Testis (tissue), 3 donors: ENCODE measurements around the gene MEG3. TPM values are rescaled to one million over a fixed set of nuclear protein-coding genes. Genes with fewer than 3 reads are reported as not detected.

Source experiments
- microRNA counts, 2 donors: library from miRNA; unstranded; fragments of <30 nt; microRNA quantifications; one replicate each; lab custom pipeline; 2016
- microRNA-seq, 2 donors: library from miRNA; unstranded; fragments of <30 nt; microRNA quantifications; one replicate each; pipeline ENCODE4, GENCODE V29; 2016; ENCODE audit warnings: borderline number of aligned reads in 2 of 2, borderline replicate concordance in 1 of 2
- polyA plus RNA-seq: library from polyadenylated mRNA; stranded (reverse); fragments of 350-450 nt; fragmentation: Illumina TruSeq; extraction: RNeasy Lipid Tissue Mini Kit (QIAGEN cat#74804); gene quantifications from one replicate; pipeline ENCODE4 v1.2.3, GENCODE V29; 2014; ENCODE audit warnings: low read depth, low replicate concordance; ENCODE audit not compliant: insufficient read depth
- small RNA-seq, 2 donors: library from RNA; depleted of rRNA; stranded (forward); fragments of <200 nt; gene quantifications; one replicate each; pipeline ENCODE3, GENCODE V24; 2016
- total RNA-seq, 2 donors: library from RNA; depleted of rRNA; stranded (reverse); fragments of >200 nt; gene quantifications; one replicate each; pipeline ENCODE4 v1.2.3, GENCODE V29; 2016

Gene MEG3
- total and polyA plus RNA-seq, 3 donors from 2014 or later = 107 to 324 (median 228) TPM

MicroRNAs within 50 kb of the gene (microRNA counts, 767-probe panel; counts per million panel counts)
- microRNA hsa-miR-127-3p (lab: Ali Mortazavi, UCI) (6,605 to 7,177 counts per million in 2 donors), microRNA hsa-miR-127-5p (lab: Ali Mortazavi, UCI) (0 to 152 counts per million in 2 donors), microRNA hsa-miR-136-5p (lab: Ali Mortazavi, UCI) (0 to 152 counts per million in 2 donors), microRNA hsa-miR-337-3p (lab: Ali Mortazavi, UCI) (0 to 152 counts per million in 2 donors), microRNA hsa-miR-337-5p (lab: Ali Mortazavi, UCI) (2,311 to 3,426 counts per million in 2 donors), microRNA hsa-miR-431-5p (lab: Ali Mortazavi, UCI) (0 to 152 counts per million in 2 donors), microRNA hsa-miR-432-5p (lab: Ali Mortazavi, UCI) (0 to 152 counts per million in 2 donors), microRNA hsa-miR-433 (lab: Ali Mortazavi, UCI) (0 to 152 counts per million in 2 donors), microRNA hsa-miR-493-3p (lab: Ali Mortazavi, UCI) (0 to 152 counts per million in 2 donors), microRNA hsa-miR-665 (lab: Ali Mortazavi, UCI) (0 to 152 counts per million in 2 donors), microRNA hsa-miR-770-5p (lab: Ali Mortazavi, UCI) (0 to 152 counts per million in 2 donors)

Small RNA genes lying within 50 kb of the gene (microRNA-seq; reads per million reads assigned to microRNA genes)
- gene MIR127 (1,721 to 2,023 reads per million in 2 donors), gene MIR136 (13.2 to 16.6 reads per million in 2 donors), gene MIR2392 (0 reads per million in 2 donors), gene MIR337 (298 to 305 reads per million in 2 donors), gene MIR431 (22.8 to 22.9 reads per million in 2 donors), gene MIR432 (156 to 204 reads per million in 2 donors), gene MIR433 (105 to 111 reads per million in 2 donors), gene MIR493 (759 to 844 reads per million in 2 donors), gene MIR665 (0.69 to 2.1 reads per million in 2 donors)

Small RNA genes lying within 50 kb of the gene (small RNA-seq; reads per million reads assigned to genes)
- gene AL117190.3 (0 reads per million in 2 donors), gene MIR127 (0 reads per million in 2 donors), gene MIR136 (0 reads per million in 2 donors), gene MIR2392 (0 reads per million in 2 donors), gene MIR337 (0.27 to 0.38 reads per million in 2 donors), gene MIR431 (0 reads per million in 2 donors), gene MIR432 (0 reads per million in 2 donors), gene MIR433 (0 reads per million in 2 donors), gene MIR493 (2.6 to 7.0 reads per million in 2 donors), gene RF01928 (0 reads per million in 2 donors), gene RF02145 (0 reads per million in 2 donors), gene SNORD112 (1.2 to 1.4 reads per million in 2 donors)

Other genes with a start within 250 kb of the MEG3 start
- gene BEGAIN, start 238.7 kb upstream of the MEG3 start, total RNA-seq = 1 to 10 TPM; 6.9 to 7.6 TPM
- gene BEGAIN, start 238.7 kb upstream of the MEG3 start, polyA plus RNA-seq = 4.5 TPM
- gene DLK1, start 99.2 kb upstream of the MEG3 start, total RNA-seq = 100 to 1,000 TPM in 1 of 2 donors, 10 to 100 TPM in 1; 59.4 to 109 TPM
- gene DLK1, start 99.2 kb upstream of the MEG3 start, polyA plus RNA-seq = 45.6 TPM
- gene RTL1, start 77.6 kb downstream of the MEG3 start, total RNA-seq = 1 to 10 TPM in 1 of 2 donors, under 1 TPM in 1; 0.94 to 1.2 TPM
- gene RTL1, start 77.6 kb downstream of the MEG3 start, polyA plus RNA-seq = 0.34 TPM